Measurements from ENCODE around the gene RNF141. TPM values are rescaled to one million over a fixed set of nuclear protein-coding genes. Genes with fewer than 3 reads are reported as not detected.

The RNF141 gene
- total and polyA plus RNA-seq, 2 of the 13 experiments (the other 11 are each of a cell fraction or from before 2014, with no cell fraction given), result 9.3 to 22.4 TPM

DNA sequence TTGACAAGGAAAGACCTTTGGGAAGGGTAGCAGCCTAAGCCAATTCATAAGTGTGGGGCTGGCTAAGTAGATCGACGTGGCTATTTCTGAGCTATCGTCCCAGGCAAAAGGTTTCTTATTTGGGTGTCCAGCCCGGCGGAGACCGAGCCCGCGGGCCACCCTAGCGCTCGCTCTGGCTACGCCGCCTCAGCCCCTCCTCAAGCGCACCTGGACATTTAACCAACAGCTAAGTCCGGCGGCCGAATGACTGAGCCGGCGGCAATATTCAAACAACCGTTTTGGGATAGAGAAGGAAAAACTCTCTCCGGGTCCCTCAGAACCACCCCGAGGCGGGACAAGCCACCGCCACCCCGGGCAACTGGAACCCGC, 457 bp downstream of the RNF141 start (continued):
- TF ChIP-seq ZNF607 (CRISPR knock-in tag; IDR thresholded peaks at IDR 0.05; ENCODE audit: borderline replicate concordance) (0 out of 2 replicates have a peak, but pooled peaks have one; percentile 13), ZEB1 (IDR thresholded peaks at IDR 0.05; ENCODE audit: insufficient replicate concordance, low read depth) (no peak), MIER2 (CRISPR knock-in tag; IDR thresholded peaks at IDR 0.05) (no peak), ZNF17 (CRISPR knock-in tag; IDR thresholded peaks at IDR 0.05) (no peak), ATF3 (CRISPR knock-in tag; IDR thresholded peaks at IDR 0.05) (no peak)
- TF ChIP-seq, protein P1, sequence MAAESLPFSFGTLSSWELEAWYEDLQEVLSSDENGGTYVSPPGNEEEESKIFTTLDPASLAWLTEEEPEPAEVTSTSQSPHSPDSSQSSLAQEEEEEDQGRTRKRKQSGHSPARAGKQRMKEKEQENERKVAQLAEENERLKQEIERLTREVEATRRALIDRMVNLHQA (CRISPR knock-in tag; IDR thresholded peaks at IDR 0.05), result no peak
- TF ChIP-seq, protein P2, sequence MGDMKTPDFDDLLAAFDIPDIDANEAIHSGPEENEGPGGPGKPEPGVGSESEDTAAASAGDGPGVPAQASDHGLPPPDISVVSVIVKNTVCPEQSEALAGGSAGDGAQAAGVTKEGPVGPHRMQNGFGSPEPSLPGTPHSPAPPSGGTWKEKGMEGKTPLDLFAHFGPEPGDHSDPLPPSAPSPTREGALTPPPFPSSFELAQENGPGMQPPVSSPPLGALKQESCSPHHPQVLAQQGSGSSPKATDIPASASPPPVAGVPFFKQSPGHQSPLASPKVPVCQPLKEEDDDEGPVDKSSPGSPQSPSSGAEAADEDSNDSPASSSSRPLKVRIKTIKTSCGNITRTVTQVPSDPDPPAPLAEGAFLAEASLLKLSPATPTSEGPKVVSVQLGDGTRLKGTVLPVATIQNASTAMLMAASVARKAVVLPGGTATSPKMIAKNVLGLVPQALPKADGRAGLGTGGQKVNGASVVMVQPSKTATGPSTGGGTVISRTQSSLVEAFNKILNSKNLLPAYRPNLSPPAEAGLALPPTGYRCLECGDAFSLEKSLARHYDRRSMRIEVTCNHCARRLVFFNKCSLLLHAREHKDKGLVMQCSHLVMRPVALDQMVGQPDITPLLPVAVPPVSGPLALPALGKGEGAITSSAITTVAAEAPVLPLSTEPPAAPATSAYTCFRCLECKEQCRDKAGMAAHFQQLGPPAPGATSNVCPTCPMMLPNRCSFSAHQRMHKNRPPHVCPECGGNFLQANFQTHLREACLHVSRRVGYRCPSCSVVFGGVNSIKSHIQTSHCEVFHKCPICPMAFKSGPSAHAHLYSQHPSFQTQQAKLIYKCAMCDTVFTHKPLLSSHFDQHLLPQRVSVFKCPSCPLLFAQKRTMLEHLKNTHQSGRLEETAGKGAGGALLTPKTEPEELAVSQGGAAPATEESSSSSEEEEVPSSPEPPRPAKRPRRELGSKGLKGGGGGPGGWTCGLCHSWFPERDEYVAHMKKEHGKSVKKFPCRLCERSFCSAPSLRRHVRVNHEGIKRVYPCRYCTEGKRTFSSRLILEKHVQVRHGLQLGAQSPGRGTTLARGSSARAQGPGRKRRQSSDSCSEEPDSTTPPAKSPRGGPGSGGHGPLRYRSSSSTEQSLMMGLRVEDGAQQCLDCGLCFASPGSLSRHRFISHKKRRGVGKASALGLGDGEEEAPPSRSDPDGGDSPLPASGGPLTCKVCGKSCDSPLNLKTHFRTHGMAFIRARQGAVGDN (CRISPR knock-in tag; IDR thresholded peaks at IDR 0.05), result no peak
- TF ChIP-seq, protein P3, sequence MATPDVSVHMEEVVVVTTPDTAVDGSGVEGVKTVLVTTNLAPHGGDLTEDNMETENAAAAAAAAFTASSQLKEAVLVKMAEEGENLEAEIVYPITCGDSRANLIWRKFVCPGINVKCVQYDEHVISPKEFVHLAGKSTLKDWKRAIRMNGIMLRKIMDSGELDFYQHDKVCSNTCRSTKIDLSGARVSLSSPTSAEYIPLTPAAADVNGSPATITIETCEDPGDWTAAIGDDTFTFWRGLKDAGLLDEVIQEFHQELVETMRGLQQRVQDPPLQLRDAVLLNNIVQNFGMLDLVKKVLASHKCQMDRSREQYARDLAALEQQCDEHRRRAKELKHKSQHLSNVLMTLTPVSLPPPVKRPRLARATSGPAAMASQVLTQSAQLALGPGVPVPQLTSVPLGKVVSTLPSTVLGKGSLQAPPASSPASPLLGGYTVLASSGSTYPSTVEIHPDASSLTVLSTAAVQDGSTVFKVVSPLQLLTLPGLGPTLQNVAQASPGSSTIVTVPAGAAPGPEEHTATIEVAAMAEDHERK (CRISPR knock-in tag; IDR thresholded peaks at IDR 0.05; ENCODE audit: low read depth), result no peak
